ENCODE results near the gene NME7.
"Not testable (repeated sequence)": the region's sequence is repeated elsewhere in the genome, so short reads cannot be mapped to it uniquely, and the experiment has no call there.

The NME7 gene

DNA sequence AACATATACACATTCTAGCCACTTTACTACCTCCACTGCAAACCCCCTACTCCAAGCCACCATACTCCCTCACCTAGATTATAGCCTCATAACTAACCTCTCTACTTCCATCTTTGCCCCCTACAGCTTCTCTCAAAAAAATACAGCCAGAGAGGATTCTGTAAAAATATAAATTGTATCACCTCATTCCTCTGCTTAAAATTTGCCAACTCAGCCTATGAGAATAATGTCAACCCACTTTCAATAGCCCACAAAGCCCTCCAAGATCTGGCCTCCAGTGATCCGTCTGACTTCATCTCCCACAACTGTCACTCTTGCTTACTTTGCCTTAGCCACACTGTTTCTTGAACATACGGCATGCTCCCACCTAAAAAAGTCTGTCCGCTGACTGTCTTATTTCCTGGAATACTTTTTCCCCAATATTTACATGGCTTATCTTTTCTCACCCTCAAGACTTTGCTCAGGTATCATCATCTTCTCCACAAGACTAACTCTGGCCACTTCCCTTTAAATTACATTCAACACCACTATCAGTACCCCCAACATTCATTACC lies 21.5 kb downstream of the NME7 start:
- no peak overlapping the region for H3K27ac ChIP-seq
- CTCF ChIA-PET, result interaction anchor here (3.0 kb wide), 1 partner anchor 1004 kb away, joined by 25 read pairs; no protein-coding TSS in a partner anchor
- POLR2A ChIA-PET (ENCODE audit: low non-redundant PET), result no interaction called here
- no peak for DNase-seq (ENCODE audit: low spot score)
- no peak for TF ChIP-seq CTCF (conservative IDR thresholded peaks at IDR 0.05; ENCODE audit: low read depth)

DNA sequence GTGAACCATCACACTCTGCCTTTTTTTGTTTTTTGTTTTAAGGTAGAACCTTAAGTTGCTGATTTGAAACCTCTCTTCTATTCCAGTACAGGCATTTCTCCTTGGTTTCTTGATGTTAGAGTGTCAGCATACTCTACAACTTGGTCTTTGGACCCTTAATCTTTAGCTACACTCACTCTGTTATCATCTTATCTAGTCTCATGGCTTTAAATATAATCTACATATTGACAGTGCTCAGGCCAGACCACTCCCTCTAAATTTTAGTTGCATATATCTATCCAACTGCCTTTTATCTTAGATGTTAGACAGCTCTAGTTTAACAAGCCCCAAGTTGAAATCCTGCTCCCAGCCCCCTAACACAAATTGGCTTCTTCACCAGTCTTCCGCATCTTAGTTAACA lies 22.1 kb downstream of the NME7 start:
- DNase-seq (ENCODE audit: low spot score), result no peak
- TF ChIP-seq CTCF (conservative IDR thresholded peaks at IDR 0.05; ENCODE audit: low read depth), result no peak
- ChIA-PET CTCF (no interaction called here), POLR2A (ENCODE audit: low non-redundant PET) (no interaction called here)
- H3K27ac ChIP-seq, result no peak overlapping the region

DNA sequence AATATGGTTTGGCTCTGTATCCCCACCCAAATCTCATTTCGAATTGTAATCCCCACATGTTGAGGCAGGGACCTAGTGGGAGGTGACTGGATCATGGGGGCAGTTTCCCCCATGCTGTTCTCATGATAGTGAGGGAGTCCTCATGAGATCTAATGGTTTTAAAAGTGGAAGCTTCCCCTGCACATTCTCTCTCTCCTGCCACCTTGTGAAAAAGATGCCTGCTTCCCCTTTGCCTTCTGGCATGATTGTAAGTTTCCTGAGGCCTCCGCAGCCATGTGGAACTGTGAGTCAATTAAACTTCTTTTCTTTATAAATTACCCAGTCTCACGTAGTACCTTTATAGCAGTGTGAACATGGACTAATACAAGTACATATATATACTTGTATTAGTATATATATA lies 25.5 kb downstream of the NME7 start:
- DNase-seq (ENCODE audit: low spot score); POLR2A ChIA-PET (ENCODE audit: low non-redundant PET); H3K27ac ChIP-seq: not testable (repeated sequence)
- CTCF ChIA-PET, result interaction anchor here (0.6 kb wide), 1 partner anchor 437 kb away, joined by 4 read pairs; no protein-coding TSS in a partner anchor

DNA sequence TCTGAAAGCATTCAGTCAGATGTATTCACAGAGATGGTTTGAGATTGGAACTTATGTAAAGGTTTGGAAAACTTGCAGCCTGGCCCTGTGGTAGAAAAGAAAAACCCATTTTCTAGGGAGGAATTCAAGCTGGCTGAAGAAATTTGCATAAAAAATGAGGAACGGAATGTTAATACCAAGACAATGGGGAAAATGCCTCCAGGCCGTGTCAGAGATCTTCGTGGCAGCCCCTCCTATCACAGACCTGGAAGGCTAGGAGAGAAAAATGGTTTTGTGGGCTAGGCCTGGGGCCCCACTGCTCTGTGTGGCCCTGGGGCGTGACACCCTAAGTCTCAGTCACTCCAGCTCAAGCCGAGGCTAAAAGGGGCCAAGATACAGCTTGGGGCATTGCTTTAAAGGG lies 26.7 kb downstream of the NME7 start:
- ChIA-PET CTCF (interaction anchor here (0.5 kb wide), 1 partner anchor 29 kb away, joined by 3 read pairs; no protein-coding TSS in a partner anchor), POLR2A (ENCODE audit: low non-redundant PET) (no interaction called here)
- no peak for TF ChIP-seq CTCF (conservative IDR thresholded peaks at IDR 0.05; ENCODE audit: low read depth)
- no peak for DNase-seq (ENCODE audit: low spot score)
- H3K27ac ChIP-seq, result no peak overlapping the region

GRCh38 chr1:169339773-169340172 lies 27.8 kb downstream of the NME7 start:
- H3K27ac ChIP-seq, result no peak overlapping the region
- no peak for TF ChIP-seq CTCF (conservative IDR thresholded peaks at IDR 0.05; ENCODE audit: low read depth)
- CTCF ChIA-PET, result interaction anchor here (0.6 to 1.0 kb wide), 2 partner anchors 8 to 187 kb away, joined by 3 to 4 read pairs; no protein-coding TSS in a partner anchor
- no peak for DNase-seq (ENCODE audit: low spot score)
- POLR2A ChIA-PET (ENCODE audit: low non-redundant PET), result no interaction called here

GRCh38 chr1:169338617-169339016 lies 29.0 kb downstream of the NME7 start:
- CTCF ChIA-PET, result interaction anchor here (0.6 kb wide), 1 partner anchor 846 kb away, joined by 5 read pairs; no protein-coding TSS in a partner anchor
- POLR2A ChIA-PET (ENCODE audit: low non-redundant PET), result no interaction called here
- TF ChIP-seq CTCF (conservative IDR thresholded peaks at IDR 0.05; ENCODE audit: low read depth), result no peak
- DNase-seq (ENCODE audit: low spot score), result no peak
- no peak overlapping the region for H3K27ac ChIP-seq

GRCh38 chr1:169336947-169337715 lies 30.5 kb downstream of the NME7 start:
- DNase-seq (ENCODE audit: low spot score); POLR2A ChIA-PET (ENCODE audit: low non-redundant PET); H3K27ac ChIP-seq: not testable (repeated sequence)
- CTCF ChIA-PET, result interaction anchor here (0.6 kb wide), 1 partner anchor 484 kb away, joined by 3 read pairs; no protein-coding TSS in a partner anchor

DNA sequence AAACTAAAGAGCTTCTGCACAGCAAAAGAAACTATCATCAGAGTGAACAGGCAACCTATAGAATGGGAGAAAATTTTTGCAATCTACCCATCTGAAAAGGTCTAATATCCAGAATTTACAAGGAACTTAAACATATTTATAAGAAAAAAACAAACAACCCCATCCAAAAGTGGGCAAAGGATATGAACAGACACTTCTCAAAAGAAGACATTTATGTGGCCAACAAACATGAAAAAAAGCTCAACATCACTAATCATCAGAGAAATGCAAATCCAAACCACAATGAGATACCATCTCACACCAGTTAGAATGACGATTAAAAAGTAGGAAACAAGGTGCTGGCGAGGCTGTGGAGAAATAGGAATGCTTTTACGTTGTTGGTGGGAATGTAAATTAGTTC lies 32.9 kb downstream of the NME7 start:
- H3K27ac ChIP-seq; POLR2A ChIA-PET (ENCODE audit: low non-redundant PET); CTCF ChIA-PET; DNase-seq (ENCODE audit: low spot score): not testable (repeated sequence)
